SKM-1 (cell line): Measurements from ENCODE around the gene MGAT4A.
"Not testable (repeated sequence)": the region's sequence is repeated elsewhere in the genome, so short reads cannot be mapped to it uniquely, and the experiment has no call there.

Experiments used
- DNase-seq: peaks from one replicate; lab custom pipeline; 2025; ENCODE audit not compliant: unreplicated experiment; lab: John Stamatoyannopoulos, UW

Gene MGAT4A

DNA sequence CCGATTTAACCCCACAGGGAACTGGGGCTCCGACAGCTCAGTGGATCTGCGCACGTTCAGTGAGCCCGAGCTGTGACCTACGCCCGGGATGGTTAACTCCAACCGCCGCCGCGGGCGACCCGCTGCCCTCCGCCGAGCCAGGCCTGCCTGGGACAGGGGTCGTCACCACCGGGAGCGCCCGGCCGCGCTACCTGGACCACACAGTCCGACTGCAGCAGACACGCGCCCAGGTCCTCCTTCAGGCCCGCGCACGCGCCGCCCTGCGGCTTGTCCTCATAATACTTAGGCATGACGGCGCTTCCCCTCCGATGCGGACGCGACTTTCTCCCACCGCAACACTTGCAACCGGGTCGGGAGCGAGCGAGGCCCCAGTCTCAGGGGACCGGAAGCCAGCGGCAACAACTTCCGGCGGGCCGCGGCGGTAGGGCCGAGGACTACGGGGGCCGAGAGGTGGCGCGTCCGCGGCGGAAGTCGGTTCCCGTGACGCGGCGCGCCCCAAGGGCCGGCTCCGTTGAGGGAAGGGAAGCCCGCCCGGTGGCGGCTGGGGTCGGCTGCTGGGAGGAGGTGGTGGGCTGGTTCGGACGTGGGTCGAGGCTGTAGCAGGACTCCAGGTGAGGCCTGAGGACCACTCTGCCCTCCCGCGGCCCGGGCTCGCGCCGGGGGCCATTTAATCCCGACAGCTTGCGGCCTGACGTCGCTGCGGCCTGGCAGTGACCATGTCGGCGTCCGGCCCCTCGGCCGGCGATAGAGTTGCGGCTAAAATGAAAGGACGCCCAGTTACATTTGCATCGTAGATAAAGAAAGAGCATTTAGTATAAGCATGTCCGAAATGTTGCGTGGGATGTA is 122.6 kb downstream of the MGAT4A start, which contains the start of the genes COA5 and UNC50:
COA5 (minus strand) TSS at position 397 of the 846 bp plus-strand sequence; CDS start at position 290, 107 bp downstream.
UNC50 (plus strand) TSS at position 474 of the 846 bp plus-strand sequence. CDS start 1,171 bp downstream, outside the sequence.
- peak; percentile 73 for DNase-seq

DNA sequence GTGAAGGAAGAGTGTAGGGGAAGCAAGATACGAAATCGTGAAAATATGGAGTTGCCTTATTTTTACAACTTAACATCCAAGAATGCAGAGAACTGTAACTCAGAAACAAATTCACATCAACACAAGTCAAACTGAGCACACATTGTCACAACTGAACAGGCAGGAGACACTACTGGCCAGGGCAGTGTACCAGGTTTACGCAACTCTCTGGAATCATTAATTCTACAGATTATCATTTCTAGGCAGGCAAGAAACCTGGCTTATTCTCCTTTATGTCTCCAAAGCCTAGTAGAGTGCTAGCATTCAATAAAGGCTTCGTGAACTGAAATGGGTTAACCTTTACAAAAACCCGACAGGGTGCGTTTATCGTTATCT is 123.2 kb downstream of the MGAT4A start:
- DNase-seq, result no peak

DNA sequence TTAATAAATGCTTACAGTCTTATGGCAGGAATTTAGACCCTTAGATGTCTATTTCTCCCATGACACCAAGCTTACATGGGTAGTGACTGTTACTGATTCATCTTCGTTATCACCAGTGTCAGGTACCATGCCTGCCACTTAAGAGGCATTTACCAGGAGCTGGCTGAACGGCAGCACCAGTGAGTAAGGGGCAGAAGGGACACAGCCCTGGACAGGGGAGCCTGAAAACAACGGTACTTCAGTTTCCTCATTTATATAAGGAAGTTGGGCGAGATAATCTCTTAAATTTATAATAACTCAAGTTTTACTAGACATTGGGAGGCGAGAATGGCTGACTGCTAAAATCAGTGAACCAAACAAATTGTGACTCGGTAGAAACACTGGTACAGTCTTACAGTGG is 123.8 kb downstream of the MGAT4A start:
- no peak for DNase-seq

DNA sequence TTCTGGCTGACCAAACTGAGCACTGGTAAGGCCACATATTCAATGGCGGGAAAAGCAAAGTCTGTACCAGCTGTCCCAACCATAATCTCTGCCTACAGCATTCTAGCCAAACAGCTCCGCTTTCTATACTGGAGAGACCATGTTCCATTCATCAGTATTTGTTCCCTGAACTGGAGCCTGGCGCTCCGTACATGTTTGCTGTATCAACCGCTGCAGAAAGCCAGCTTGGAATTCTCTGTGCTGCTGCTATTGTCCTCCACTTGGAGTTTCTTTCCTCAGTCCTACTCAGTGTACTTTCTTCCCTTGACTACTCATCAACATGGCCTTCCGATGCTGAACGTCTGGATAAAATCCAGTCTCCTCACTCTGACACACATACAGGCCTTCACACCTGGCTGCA is 124.5 kb downstream of the MGAT4A start:
- DNase-seq, result no peak

DNA sequence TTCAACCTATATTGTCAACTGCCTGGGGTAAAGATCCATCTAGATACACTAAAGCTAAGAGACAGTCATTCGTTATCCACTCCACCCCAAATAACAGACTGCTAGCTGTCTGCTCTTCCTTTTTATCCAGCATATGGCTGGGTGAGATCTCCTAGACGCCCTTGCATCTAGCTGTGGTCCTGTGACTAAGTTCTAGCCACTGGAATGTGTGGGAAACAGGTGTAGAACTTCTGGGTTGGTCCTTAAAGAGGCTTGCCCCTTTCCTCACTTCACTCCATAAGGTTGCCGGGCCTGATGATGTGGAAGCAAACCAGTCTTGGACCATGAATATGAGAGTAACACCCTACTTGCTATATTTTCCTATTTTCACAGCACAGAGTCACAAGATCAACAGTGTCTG is 125.9 kb downstream of the MGAT4A start:
- DNase-seq, result no peak

DNA sequence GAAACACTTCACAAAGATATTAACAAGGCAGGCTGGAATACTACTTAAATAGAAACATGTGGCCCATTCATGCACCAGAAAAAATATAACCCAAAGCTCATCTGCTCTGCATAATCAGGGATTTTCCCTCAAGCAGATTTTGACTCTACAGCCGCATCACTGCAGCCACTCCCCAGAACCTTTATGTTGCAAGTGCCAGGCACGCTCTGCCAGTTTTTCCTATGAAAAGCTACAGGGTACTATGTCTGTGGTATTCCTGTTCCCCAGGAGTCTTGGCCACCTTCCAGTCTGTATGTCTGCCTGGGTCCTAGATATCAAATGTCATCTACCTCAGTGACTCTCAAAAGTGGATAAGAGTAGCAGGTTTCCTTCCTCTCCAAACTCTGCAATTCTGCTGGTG is 126.4 kb downstream of the MGAT4A start:
- no peak for DNase-seq

DNA sequence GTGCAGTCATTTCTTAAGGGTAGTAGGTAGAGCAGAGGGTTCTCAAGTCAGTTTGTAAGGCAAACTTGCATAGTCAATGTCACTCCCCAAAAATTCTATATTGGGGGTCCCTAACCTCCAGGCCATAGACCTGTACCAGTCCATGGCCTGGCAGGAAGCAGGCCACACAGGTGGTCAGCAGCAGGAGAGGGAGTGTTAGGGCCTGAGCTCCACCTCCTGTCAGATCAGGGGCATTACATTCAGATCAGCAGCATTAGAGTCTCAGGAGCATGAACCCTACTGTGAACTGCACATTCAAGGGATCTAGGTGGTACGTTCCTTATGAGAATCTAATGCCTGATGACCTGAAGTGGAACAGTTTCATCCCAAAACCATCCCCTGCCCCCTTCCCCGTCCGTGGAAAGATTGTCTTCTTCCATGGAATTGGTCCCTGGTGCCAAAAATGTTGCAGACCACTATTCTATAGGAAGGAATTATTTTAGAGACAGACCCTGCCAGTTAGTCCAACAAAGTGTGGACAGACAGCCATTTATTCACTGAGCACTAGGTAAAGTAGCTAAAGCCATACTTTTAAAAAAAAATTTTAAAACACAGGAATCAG is 129.3 kb downstream of the MGAT4A start:
- DNase-seq, result peak; percentile 39

DNA sequence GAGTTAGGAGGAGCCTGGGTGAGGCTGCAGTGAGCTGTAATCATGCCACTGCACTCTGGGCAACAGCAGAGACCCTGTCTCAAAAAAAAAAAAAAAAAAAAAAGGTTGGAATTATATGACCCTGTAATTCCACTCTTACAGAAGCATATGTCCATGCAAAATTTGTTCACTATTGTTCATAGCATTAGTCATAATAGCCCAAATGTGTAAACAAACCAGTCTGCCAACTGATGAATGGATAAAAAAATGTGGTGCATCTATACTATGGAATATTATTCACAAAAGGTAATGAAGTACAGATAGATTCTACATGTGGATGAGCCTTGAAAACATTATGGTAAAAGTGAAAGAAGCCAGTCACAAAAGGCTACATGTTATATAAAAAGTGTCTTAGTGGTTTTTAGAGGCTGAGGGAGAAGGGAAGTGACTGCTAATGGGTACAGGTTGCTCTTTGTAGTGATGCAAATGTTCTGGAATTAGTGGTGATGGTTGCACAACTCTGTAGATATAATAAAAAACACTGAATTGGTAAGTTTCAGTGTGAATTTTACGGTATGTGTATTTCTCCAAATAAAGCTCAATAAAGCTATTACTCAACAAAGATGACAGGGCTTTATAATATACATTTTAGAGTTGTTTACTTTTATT is 132.0 kb downstream of the MGAT4A start:
- no peak for DNase-seq

DNA sequence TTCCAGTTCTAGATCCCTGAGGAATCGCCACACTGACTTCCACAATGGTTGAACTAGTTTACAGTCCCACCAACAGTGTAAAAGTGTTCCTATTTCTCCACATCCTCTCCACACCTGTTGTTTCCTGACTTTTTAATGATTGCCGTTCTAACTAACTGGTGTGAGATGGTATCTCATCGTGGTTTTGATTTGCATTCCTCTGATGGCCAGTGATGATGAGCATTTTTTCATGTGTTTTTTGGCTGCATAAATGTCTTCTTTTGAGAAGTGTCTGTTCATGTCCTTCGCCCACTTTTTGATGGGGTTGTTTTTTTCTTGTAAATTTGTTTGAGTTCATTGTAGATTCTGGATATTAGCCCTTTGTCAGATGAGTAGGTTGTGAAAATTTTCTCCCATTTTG is 136.3 kb downstream of the MGAT4A start:
- DNase-seq, result not testable (repeated sequence)

DNA sequence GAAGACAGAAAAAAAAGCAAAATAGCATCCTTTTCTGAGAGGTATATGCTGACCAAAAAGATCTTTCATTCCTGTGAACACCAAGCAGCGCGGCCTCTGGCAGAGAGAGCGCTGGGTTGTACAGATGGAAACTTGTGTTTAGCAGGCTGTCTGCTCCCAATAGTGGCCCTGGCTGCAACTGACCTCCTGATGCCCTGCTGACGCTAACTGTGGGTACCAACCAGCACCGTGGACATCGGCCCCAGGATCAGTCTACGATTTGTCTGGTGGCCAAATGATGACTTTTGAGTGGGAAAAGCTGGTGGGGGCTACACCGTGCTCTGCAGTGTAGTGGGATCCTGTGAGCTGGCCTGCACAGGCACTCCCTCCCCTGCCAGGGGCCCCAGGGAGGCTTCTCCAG is 138.4 kb downstream of the MGAT4A start:
- no peak for DNase-seq

DNA sequence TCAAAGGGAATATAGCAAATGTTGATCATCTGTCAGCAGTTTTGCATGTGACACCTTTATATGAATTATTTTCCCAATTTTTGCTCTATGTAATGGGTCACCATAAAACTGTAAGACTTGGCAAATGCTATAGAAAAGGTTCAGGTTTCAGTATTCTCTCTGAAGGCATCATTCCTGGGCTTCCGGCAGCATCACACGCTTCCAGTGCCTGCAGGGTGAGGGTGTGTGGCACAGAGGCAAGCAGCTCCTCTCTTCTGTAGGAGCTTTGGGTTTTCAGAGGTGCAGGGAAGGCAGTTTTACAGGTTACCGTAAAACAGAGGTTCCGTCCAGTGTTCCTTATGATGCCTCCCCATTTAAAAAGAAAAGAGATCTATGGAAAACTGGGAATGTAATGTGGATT is 141.4 kb downstream of the MGAT4A start:
- DNase-seq, result no peak

DNA sequence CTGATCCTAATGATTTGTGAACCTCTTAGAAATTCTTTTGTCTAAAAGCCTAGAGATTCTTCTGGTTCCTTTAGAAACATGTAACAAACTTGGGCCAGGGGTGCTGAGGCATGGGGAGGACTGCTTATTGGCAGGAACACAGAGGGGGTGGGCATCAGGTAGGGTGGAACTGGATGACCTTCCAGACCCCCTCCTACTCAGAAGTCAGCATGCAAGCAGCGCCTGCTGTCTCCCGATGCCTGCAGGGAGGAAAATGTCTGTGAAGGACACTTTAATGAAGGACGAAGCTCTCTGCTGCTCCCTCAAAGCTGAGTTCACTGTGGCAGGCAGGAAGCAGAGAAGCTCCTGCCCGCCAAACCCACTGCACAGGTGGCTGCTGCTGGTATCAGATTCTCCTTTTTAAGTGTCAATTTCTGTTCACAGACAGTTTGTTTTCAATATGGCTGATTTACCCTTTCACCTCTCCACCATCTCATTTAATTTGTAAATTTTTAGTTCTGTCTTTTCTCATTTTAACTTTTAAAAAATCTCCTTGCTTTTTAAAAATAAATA is 142.0 kb downstream of the MGAT4A start:
- no peak for DNase-seq

DNA sequence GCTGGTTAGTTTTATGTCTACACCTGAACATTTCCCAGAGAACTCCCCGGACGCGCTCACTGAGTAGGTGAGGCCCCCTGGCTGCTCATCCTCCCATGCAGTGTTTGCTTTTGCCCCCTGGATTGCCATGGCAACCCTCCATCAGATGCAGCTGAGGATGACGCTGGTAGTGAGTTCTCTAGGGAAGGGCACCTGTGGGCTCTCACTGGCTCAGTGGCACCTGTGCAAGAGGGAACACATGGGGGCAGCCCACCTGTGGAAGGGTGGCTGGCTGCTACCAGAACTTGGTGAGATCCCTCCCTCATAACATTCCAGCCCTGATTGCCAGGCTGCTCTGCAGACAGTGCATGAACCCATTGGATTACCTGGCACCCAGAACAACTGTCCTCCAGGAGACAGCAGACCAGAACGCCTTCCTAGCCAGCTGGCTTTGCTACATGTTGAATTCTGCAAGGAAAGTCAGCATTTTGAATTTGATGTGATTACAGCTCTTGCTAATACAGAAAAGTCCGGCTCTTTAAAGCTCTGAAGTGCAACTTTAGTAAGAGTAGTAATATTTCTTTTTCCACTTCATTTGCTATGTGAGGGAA is 144.3 kb downstream of the MGAT4A start:
- no peak for DNase-seq

DNA sequence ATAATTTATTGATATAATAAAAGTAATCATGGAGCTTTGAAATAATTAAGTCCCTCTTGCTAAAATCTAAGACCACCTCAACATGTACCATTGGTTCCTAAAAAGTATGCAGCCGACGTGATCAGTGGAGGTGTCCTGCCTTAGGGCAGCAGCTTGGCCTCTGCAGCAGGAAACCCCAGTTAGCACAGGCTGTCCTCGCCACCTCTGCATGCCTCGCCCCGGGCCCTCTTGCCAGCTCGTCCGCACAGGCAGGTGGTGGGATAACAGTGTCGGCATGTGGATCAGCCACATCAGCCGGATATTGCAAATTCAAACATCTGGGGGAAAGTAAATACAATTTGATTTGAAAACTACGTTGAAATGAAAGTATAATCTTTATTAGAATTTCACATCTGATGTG is 145.5 kb downstream of the MGAT4A start:
- DNase-seq, result no peak

DNA sequence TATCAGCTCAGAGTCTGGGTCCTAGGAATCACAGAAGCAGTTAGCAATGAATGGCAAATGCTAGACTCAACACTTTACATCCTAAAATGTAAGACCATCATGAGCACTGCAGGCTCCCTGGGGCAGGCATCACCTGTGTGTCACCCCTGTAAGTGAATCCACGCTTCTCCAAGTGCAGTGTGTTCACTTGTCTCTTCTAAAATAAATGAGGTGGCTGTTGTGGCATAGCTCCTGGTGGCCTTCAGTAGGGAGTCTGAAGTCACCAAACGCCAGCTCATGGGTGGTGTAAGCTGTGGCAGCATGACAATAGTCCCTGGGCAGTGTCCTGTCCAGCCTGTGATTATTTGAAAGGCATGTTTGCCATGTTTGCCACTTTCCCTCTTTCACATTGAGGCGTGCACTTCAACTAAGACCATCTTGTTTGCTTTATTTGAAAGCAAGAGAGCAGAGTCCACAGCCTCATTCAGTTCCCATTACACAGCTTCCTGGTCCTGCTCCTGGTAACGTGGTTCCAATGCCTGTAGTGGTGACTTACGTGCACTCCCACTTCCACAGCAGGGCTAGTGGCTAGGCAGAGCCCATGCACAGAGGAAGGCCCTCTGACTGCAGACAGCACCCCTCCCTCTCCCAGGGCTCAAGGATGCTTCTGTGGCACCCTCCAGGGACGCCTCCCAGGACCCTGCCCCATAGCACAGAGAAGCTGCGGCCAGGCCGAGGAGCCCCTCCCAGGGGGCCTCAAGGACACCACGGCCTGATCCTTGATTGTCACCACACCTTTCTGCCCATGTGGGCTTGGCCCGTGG is 146.9 kb downstream of the MGAT4A start:
- no peak for DNase-seq

DNA sequence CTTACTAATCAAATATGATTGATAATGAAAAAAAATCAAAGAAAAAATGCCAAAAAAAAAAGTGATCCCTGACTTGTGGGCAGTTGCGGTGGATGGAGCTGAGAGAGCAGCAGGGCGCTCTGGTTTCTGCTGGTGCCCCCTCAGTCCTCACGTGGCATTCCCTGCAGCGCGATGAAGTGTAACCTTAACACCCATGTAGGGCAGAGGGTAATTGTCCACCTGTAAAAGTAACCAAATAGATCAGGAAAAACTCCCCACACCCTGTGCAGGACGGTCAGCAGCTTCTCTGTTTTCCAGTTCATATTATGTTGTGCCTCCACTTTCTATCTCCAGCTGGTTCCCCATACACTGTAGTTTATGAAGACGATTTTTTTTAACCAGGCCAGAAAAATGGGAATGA is 147.7 kb downstream of the MGAT4A start:
- DNase-seq, result no peak

DNA sequence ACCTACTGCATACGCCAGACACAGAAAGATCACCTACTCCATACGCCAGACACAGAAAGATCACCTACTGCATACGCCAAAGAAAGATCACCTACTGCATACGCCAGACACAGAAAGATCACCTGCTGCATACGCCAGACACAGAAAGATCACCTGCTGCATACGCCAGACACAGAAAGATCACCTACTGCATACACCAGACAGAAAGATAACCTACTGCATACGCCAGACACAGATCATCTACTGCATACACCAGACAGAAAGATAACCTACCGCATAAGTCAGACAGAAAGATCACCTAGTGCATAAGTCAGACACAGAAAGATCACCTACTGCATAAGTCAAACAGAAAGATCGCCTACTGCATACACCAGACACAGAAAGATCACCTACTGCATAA is 148.4 kb downstream of the MGAT4A start:
- no peak for DNase-seq

DNA sequence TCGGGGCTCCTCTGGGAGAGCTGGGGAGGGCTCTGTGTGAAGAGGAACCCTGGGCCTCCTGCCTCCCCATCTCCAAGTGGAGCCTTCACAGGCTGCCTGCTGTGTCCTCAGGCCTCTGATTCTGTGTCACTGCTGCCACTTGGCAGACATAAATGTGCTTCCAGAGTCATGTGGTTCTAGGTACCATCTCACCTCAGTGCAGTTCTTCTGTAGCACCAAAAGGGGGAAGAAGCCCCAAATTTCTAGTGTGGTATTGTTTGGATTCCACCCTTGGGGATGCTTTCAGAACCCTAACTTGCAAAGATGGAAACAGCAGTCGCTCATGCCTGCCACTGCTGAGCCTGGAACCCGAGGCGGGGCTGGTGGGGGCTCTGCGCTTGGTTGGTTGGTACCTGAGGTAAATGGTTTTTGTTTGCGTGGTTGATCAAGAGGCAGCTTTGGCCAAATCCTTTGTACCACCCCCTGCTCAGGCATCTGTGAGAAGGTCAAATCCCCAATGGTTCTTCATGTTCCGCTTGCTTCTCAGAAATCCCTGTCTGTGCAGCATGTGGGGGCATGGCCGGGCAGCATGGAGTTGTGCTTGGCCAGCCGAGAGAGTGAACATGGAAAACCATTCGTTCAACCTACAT is 150.2 kb downstream of the MGAT4A start:
- no peak for DNase-seq

DNA sequence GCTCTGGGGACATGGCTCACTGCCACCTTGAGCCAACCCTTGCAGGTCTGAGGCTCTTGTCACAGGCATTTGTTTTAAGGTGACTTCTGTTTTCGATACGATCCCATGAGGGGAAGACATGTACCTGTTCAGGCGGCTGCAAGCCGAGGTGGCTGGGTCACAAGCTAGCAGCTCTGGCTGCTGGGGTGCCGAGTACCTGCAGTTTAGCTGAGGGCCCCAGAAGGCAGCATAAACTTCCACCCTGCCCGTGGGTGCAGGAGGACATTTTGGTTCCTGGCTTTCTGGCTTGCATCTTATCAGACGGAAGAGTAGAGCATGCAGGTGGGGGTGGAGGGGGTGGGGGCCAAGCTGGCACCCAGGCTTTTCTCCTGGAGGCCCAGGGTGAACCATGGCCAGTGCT is 151.0 kb downstream of the MGAT4A start:
- no peak for DNase-seq

DNA sequence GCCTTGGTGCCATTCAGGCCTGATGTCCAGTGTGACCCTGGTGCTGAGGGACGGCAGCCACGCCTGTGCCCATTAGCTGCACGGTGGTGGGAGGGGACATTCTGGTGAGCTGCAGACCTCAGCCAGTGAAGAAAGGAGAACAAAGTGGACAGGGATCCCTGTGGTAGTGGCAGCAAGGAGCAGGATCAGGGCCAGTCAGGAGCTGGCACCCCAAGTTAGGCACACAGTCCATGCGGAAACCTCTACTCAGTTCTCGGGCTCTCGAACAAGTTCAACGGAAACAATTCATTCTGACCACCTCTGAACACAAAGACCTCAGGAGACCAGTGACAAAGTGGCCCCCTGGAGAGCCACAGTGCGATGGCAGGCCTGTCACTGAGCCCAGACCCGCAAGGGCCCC is 152.7 kb downstream of the MGAT4A start:
- DNase-seq, result no peak
